Activated T-helper 9 cell treated with anti-CD3 and anti-CD28 coated beads, Interleukin-2, amount 50 U/mL, for 16 hours (primary cell): ENCODE measurements around the gene TNFSF15.

Source experiments
- DNase-seq: peaks from one replicate; pipeline ENCODE4 v3.0.0-alpha.2; 2020; ENCODE audit warnings: low read depth

Gene TNFSF15

DNA sequence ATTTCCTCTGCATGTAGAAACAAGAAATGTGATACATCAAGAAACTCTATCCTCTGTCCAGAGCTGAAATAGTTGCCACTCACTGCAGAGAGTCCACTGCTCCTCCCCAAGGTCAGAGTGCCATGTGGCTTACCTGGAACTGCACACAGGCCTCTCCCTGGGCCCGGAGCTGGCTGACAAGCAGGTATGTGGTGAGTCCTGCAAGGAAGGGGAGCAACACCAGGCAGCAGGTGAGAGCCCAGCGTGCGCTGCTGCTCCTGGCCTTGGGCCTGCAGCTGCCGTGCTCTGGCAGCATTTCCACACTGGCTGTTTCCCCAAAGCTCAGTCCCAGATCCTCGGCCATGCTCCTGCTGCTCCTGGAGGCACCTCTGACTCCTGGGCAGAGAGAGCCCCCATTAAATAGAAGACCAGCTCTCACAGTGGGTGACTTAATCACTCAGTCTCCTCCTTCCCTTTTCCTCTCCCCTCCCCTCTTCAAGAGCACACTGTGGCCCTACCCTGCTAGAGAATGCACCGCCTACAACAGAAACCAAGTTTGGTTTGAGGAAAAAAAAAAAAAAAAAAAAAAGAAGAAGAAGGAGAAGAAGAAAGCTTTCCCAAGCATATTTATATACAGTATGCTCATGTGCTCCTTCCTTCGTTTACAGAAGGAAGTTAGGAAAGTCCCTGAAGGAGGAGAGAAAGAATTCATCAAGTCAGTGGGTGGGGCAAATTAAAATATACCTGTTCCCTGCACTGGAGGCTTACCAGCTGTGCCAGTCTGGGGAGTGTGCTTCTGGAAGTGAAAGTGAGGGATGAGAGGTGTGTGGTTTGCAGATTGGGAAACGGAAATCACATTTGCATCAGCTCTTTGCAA lies at the start of gene TNFSF15:
Gene TNFSF15, minus strand, starts transcription at position 370 of the 856 bp plus-strand sequence. Its CDS starts 27 bp downstream, at position 343.
- DNase-seq: no peak

GRCh38 chr9:114855488-114855887 lies 49.6 kb upstream of the TNFSF15 start:
- DNase-seq: no peak

GRCh38 chr9:114854736-114855355 lies 49.0 kb upstream of the TNFSF15 start:
- DNase-seq: no peak

GRCh38 chr9:114853071-114853855 lies 47.4 kb upstream of the TNFSF15 start:
- DNase-seq: no peak

GRCh38 chr9:114852050-114852594 lies 46.3 kb upstream of the TNFSF15 start:
- DNase-seq: no peak

GRCh38 chr9:114851306-114851705 lies 45.5 kb upstream of the TNFSF15 start:
- DNase-seq: no peak

- no peak for DNase-seq
Measured at GRCh38 chr9:114850871-114851270, 45.0 kb upstream of the TNFSF15 start.

DNA sequence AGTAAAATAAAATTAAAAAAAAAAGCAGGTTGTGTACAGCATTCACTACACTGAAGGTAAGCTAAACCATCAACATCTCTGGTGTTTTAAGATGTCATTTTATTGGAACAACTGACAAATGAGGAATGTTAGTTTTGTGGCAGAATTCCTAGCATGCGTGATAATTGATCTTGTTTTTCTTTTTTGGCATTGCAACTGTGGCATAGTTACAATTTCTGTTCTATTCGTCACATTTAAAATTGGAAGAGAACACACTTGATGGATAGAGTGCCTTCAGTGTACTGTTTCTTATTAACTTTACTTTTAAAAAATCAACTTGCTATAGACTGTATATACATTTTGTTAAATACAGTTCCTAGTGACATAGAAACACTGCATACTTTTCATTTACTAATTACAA lies 43.6 kb upstream of the TNFSF15 start:
- DNase-seq: no peak

DNA sequence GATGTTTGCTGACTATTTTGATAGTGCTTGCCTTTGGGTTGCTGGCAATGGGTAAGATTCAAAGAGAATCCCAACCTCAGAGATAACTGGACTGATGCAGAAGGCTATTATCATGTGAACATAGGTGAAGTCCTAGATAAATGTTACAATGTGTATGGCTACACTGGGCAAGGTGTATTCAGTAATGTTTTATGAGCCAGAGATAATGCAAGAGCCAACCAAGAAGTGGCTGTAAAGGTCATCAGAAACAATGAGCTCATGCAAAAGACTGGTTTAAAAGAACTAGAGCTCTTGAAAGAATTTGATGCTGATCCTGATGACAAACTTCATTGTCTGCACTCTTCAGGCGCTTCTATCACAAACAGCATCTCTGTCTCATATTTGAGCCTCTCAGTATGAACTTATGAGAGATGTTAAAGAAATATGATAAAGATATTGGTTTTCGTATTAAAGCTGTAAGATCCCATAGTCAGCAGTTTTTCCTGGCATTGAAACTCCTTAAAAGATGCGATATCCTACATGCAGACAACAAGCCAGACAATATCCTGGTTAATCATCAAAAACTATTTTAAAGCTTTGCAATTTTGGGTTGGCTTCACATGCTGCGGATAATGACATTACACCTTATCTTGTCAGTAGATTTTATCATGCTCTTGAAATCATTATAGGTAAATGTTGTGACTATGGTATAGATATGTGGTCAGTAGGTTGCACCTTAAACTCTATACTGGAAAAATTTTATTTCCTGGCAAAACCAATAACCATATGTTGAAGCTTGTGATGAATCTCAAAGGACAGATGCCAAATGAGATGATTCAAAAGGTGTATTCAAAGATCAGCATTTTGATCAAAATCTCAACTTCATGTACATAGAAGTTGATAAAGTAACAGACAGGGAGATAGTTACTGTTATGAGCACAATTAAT lies 41.9 kb upstream of the TNFSF15 start:
- no peak for DNase-seq

DNA sequence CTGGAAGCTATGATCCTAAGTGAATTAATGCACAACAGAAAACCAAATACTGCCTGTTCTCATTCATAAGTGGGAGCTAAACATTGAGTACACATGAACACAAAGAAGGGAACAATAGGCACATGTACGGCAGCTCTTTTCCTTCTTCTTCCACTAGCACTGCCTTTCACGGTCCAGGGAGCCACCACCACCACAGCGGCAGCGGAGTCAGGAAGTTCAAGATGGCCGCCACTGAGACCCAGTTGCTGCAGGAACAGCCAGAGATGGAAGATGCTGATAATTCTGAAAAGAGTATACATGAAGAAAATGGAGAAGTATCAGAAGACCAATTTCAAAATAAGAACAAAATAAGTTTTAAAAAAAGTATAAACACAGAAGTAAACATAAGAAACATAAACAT lies 39.5 kb upstream of the TNFSF15 start:
- no peak for DNase-seq

GRCh38 chr9:114844766-114845165 lies 38.9 kb upstream of the TNFSF15 start:
- no peak for DNase-seq

DNA sequence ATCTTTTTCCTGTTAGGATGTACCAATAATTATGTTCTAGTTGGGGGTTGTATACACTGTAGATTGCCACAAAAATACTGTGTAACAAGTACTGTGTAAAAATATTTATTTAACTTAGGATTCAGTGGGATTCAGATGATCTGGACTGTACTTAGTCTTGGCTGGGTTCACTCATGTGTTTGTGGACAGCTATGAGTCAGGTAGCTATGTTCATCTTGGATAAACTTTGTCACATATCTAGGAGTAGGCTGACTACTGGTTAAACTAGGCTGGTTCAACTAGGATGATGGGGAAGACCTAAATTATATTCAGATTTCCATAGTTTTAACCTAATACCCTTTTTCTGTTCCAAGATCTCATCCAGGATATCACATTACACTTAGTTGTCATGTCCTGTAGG lies 32.1 kb upstream of the TNFSF15 start:
- no peak for DNase-seq

DNA sequence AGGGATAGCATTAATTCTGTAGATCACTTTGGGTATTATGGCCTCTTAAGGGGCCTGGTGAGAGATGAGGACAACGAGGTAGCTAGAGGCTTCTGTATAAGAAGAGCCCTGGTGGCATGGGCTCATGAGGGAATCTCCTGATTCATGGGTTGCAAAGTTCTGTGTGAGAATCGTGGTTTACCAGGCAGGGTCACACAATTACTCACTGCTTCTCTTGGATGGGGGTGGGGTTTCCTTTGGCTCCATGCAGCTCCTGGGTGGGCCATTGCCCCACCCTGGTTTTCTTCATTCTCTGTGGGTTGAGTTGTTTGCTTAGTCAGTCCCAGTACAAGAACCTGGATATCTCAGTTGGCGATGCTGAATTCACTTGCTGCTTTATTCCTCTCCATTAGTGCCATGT lies 30.9 kb upstream of the TNFSF15 start:
- DNase-seq: no peak

DNA sequence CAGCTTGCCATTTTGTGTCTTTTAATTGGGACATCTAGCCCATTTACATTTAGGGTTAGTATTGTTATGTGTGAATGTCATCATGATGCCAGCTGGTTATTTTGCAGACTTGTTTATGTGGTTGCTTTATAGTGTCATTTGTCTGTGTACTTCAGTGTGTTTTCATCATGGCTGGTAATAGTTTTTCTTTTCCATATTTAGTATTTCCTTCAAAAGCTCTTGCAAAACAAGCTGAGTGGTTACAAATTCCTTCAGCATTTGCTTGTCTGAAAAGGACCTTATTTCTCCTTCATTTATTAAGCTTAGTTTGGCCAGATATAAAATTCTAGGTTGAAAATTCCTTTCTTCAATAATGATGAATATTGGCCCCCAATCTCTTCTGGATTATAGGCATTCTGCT lies 28.5 kb upstream of the TNFSF15 start:
- DNase-seq: no peak

- DNase-seq: no peak
Measured at GRCh38 chr9:114830546-114830945, 24.7 kb upstream of the TNFSF15 start.

- DNase-seq: no peak
Measured at GRCh38 chr9:114829574-114830440, 24.0 kb upstream of the TNFSF15 start.

- no peak for DNase-seq
Measured at GRCh38 chr9:114828303-114828650, 22.4 kb upstream of the TNFSF15 start.

GRCh38 chr9:114827641-114828302 lies 21.9 kb upstream of the TNFSF15 start:
- no peak for DNase-seq

DNA sequence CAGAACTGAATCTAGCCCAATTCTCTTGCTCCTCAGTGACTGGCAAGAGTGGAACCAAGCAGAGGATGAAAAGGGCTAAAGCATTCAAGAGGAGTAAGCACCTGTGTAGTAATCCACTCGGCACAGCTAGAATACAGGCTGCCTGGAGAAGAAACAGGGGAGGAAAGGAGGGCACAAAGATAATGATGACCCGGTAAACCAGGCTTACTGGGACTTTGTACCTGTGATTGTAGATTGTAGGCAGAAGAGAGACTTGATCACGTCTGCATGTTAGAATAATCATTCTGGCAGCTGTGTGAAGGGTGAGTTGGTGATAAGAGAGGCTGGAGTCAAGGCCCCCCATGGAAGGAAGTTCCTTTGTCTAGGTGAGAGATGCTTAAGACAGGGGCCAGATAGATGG lies 20.6 kb upstream of the TNFSF15 start:
- DNase-seq: no peak
